Placental pericyte (primary cell): Measurements from ENCODE around the gene ZSWIM3. TPM values are rescaled to one million over a fixed set of nuclear protein-coding genes. Genes with fewer than 3 reads are reported as not detected.

Experiments
- total RNA-seq: library from RNA; depleted of rRNA; stranded (reverse); fragments of >200 nt; gene quantifications from 2 replicates; pipeline ENCODE4 v1.2.3, GENCODE V29; 2012

Gene ZSWIM3
- total RNA-seq, result 3.9 and 5.2 TPM in 2 replicates

DNA sequence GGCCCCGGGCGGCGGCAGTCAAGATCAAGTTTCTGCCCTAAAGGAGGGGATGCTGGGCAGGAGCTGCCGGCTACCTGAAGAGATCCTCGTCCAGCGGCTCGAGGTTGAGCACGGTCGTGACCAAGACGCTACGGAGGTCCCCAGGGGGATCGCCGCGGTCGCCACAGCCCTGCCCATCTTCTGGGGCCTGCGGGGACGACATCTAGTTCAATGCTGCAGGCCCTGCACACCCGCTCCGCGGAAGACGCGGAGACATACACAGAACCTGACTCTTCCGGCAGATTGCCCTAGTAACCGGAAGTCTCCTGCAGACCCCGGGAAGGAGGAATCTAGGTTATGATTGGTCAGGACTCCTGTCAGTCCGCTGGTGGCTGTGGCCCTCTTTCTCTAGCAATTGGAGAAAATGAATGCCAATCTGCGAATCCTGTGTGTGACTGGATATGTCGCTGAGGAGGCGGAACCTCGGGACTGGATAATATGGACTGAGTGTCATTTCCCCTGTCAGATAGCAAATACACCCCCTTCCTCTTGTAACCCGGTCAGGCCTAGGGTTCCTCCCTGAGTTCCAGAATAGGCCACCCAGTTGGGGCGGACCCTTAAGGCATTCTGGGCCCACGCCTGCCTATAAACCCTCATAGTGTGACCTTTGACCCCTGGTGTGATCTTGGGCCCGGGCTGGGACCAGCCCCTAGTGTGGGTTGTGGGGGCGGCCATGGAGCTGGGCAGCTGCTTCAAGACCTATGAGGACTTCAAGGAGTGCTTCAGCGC, at the start of gene ZSWIM3, which contains the start of gene ACOT8:
TSS of gene ZSWIM3 (plus strand) at position 501 of the 768 bp plus-strand sequence. CDS start at position 713, 212 bp downstream.
TSS of gene ACOT8 (minus strand) at position 279 of the 768 bp plus-strand sequence. CDS start at position 202, 77 bp downstream.

DNA sequence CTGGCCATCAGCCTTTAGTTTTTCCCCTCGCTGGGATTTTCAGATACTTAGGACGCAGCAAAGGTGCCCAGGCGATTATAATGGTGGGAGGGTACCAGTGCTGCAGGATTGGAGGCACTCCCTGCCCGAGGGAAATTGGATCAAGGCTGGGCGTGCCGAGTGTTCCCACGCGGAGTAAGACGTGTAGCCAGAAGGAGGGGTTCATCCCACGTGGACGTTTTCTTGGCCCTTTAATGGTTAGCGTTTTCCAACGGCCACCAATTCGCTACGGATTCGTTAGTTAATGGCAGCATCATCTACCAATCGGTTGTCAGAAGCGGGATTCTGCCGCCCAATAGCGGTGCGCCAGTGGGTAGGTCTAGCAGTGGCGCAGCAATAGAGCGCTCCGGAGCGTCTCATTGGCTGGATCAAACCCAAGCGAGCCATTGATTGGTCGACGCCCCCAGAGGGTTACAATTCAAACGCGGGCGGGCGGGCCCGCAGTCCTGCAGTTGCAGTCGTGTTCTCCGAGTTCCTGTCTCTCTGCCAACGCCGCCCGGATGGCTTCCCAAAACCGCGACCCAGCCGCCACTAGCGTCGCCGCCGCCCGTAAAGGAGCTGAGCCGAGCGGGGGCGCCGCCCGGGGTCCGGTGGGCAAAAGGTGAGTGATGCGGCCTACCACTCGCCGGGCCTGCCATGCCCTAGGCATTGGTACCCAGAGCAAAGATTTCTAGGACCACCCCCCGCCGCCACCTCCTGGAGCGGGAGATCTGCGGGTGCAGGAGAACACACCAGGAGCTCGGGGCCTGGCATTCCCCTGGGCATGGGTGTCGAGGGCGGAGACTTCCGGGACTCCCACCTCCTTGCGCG, 45.0 kb upstream of the ZSWIM3 start, which contains the start of gene UBE2C:
TSS of gene UBE2C (plus strand) at position 488 of the 849 bp plus-strand sequence. CDS start at position 540, 52 bp downstream.

DNA sequence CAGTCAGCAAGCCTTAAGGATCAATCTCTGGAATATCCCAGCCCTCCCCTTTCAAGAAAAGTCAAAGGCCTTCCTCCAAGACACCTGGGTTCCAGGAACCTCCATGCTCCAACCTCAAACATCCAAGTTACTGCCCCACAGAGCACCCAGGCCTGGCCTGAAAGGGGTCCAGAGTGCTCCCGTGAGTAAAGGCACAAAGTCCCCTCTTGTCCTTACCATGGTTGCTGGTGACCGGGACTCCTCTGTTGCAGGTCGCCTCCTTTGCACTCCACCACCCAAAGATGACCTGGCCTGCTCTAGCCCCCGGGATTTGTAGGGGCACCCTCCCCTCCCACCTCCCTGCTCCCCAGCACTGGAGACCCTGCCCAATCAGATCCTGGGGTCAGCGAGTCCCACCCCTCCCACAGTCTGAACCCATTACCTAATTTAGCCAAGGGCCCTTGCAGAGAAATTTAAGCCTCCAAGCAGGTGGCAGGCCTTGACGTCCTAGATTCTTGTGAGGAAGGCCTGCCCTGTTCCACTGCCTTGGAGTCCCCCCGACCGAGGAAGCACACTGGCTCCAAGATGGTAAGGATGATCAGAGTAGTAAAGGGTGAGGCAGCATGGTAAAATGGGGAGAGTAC, 30.3 kb upstream of the ZSWIM3 start, which contains the start of gene TNNC2:
TSS of gene TNNC2 (minus strand) at position 283 of the 623 bp plus-strand sequence. CDS start at position 219, 64 bp downstream.

DNA sequence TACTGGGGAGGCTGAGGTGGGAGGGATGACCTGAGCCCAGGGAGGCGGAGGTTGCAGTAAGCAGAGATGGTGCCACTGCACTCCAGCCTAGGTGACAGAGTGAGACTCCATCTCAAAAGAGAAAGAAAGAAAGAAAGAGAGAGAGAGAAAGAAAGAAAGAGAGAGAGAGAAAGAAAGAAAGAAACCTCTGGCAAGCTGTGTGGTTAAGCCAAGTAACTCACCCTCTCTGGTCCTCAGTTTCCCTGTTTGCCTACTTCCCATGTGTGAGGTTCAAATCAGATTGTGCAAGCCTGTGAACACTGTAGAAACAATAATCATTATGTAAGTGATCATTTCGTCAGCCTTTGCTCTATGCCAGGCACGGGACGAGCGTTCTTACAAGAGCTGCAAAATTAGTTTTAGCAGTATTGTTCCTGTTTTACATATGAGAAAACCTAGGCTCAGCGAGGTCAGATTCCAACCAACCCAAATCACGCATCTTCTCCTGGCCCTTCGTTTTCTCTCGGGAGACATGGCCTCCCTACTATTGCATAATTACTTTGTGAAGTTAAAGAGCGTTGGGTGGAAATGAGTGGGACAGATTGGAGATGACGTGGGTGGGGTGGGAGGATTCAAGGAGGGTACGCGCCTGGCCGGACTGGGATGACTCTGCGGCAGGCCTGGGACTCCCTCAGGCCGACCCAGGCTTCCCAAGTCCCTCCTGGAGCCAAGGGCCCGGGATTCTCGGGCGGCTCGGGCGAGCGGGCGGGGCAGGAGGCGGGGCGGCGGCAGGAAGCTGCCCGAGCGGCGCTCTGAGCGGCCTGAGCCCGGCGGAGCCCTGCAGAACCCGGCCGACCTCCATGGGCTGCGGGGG, 24.2 kb upstream of the ZSWIM3 start, which contains the start of gene SNX21:
TSS of gene SNX21 (plus strand) at position 770 of the 853 bp plus-strand sequence. CDS start 121 bp downstream, outside the sequence.

DNA sequence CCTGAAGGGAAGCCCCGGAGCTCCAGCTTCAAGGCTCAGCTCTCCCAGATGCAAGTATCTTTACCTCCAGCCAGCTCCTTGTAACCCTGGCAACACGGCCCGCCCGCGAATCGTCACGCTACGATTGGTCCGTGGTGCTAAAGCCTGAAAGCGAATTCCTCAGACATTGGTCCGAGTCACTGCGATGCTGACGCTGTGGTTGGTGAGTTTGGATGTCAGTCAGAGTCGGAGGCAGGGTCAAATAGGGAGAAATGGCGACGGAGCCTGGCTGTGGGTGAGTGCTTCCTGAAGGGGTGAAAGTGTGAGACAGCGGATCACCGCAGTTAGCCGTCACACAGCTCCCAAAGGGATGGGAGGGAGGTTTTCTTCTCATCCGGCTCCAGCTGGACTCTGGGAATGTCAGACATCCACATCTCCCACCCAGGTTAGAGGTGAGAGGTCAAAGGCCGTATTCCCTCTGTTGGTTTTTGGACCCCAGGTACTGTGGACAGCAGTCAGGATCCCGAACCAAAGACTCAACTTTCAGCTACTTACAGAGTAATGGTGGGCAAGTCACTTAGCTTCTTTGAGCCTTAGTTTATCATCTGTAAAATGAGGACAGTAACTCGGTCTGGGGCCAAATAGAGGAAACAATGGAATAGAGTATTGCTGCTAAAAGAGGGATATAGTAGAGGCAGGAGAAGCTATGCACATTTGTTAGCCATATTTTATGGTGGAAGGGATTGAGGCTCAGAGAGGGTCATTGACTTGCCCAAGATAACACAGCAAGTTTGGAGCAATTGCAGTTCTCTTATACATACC, 23.8 kb downstream of the ZSWIM3 start, which contains the start of gene ZSWIM1:
TSS of gene ZSWIM1 (plus strand) at position 240 of the 801 bp plus-strand sequence. CDS start 1,366 bp downstream, outside the sequence.

DNA sequence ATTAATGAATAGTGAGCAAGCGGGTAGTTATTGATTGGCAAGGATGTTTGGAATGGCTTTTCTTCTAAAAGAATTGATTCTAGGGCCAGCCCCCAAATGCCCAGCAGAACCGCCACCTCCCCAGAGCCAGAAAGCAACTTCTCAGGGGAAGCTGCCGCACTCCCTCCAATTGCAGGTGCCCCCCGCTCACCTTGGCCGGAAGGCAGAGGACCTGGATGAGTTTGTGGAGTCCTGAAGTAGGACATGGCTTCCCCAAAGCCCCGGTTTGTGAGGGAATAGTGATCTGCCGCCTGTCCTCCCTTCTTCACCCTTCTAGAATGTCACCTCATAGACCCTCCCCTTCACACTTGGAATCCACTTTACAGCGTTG, 29.9 kb downstream of the ZSWIM3 start, which contains the start of gene SPATA25:
TSS of gene SPATA25 (minus strand) at position 277 of the 370 bp plus-strand sequence. CDS start at position 245, 32 bp downstream.

DNA sequence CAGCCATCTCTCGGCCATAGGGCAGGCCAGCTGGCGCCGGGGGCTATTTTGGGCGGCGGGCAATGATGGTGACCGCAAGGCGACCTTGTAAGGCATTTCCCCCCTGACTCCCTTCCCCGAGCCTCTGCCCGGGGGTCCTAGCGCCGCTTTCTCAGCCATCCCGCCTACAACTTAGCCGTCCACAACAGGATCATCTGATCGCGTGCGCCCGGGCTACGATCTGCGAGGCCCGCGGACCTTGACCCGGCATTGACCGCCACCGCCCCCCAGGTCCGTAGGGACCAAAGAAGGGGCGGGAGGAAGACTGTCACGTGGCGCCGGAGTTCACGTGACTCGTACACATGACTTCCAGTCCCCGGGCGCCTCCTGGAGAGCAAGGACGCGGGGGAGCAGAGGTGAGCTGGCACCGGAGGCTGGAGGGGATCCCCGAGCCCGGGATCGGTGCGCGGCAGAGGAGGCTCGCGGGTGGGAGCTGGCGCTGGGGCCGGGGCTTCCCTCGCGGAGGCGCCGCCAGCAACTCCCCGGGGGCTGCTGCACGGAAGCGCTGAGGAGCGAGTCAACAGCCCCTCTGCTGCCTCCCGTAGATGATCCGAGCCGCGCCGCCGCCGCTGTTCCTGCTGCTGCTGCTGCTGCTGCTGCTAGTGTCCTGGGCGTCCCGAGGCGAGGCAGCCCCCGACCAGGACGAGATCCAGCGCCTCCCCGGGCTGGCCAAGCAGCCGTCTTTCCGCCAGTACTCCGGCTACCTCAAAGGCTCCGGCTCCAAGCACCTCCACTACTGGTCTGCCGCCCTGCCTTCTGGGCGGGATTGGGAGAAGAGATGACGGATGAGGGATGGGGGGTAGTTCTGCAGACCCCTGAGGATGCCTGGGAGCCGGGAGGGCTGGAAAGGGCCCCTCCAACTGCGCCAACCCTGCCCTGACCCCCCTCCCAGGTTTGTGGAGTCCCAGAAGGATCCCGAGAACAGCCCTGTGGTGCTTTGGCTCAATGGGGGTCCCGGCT, 33.9 kb downstream of the ZSWIM3 start, which contains the start of the genes CTSA and NEURL2:
TSS of gene CTSA (plus strand) at position 351 of the 999 bp plus-strand sequence. CDS start at position 585, 234 bp downstream.
TSS of gene NEURL2 (minus strand) at position 224 of the 999 bp plus-strand sequence. CDS start at position 7, 217 bp downstream.

DNA sequence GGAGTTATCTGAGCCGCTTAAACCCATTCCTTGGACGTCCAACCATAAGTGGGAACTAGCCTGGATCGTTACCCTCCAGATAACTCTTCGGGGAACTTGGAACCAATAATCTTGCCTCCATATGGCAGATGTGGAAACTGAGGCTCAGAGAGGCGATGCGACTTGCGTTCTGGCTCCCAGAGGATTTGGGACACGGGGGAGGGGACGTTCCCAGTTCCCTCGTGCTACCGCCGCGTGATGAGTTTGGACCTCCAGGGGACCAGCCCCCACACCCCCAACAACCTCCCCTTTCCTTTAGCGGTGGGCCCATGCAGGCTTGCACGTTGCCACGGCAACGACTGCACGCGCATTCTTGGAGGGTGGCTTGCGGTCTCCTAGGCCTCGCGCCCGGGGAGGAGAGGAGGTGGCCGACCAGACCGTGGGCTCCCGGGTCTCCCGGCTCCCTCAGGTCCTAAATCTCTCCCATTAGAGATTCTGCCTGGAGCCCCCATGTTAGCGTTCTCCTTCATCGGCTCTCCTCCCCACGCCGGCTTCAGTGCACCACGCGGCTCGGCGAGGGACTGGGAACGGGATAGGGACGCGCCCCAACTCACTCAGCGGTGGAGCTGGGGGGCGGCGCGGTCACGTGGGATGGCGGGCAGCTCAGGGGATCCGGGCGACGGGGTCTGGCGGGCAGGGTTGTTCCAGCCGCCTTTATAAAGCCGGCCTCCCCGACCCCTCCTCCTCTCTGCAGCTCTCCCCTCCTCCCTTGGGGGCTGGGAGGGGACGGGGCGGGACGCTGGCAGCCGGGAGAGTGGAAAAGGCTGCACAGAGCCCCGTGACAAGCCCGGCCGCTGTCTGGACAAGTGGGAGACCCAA, 54.3 kb downstream of the ZSWIM3 start, which contains the start of gene PLTP:
TSS of gene PLTP (minus strand) at position 670 of the 858 bp plus-strand sequence. CDS start 703 bp downstream, outside the sequence.

Other genes with a start within 250 kb of the ZSWIM3 start
- gene WFDC10A, start 227.9 kb upstream of the ZSWIM3 start, total RNA-seq, result not detected in 2 replicates
- gene WFDC9, start 226.3 kb upstream of the ZSWIM3 start, total RNA-seq, result not detected in 2 replicates
- gene WFDC11, start 187.4 kb upstream of the ZSWIM3 start, total RNA-seq, result not detected in 2 replicates
- gene WFDC13, start 155.6 kb upstream of the ZSWIM3 start, total RNA-seq, result not detected in 2 replicates
- gene WFDC10B, start 152.6 kb upstream of the ZSWIM3 start, total RNA-seq, result not detected in 2 replicates
- gene SPINT4, start 135.3 kb upstream of the ZSWIM3 start, total RNA-seq, result not detected in 2 replicates
- gene WFDC3, start 65.7 kb upstream of the ZSWIM3 start, total RNA-seq, result 0.66 TPM in 1 of 2 replicates, not detected in the other
- 14.3 and 18.4 TPM in 2 replicates for gene DNTTIP1, start 65.7 kb upstream of the ZSWIM3 start, total RNA-seq
- 1.8 and 71.3 TPM in 2 replicates for gene UBE2C, start 45.0 kb upstream of the ZSWIM3 start, total RNA-seq
- 0.66 TPM in 1 of 2 replicates, not detected in the other for gene TNNC2, start 30.3 kb upstream of the ZSWIM3 start, total RNA-seq
- 51.2 and 79.3 TPM in 2 replicates for gene SNX21, start 23.8 kb upstream of the ZSWIM3 start, total RNA-seq
- gene ACOT8, start 222 bp upstream of the ZSWIM3 start, total RNA-seq, result 34.9 and 44.6 TPM in 2 replicates
- 8.1 and 14.0 TPM in 2 replicates for gene ZSWIM1, start 23.6 kb downstream of the ZSWIM3 start, total RNA-seq
- 1.6 and 3.3 TPM in 2 replicates for gene SPATA25, start 30.0 kb downstream of the ZSWIM3 start, total RNA-seq
- gene NEURL2, start 33.6 kb downstream of the ZSWIM3 start, total RNA-seq, result 3.6 and 11.8 TPM in 2 replicates
- 53.5 and 151 TPM in 2 replicates for gene CTSA, start 33.7 kb downstream of the ZSWIM3 start, total RNA-seq
- 14.6 and 77.5 TPM in 2 replicates for gene PLTP, start 54.5 kb downstream of the ZSWIM3 start, total RNA-seq
- 14.0 and 15.8 TPM in 2 replicates for gene PCIF1, start 77.1 kb downstream of the ZSWIM3 start, total RNA-seq
- gene ZNF335, start 114.6 kb downstream of the ZSWIM3 start, total RNA-seq, result 16.9 and 32.6 TPM in 2 replicates
- gene MMP9, start 151.3 kb downstream of the ZSWIM3 start, total RNA-seq, result 0.14 TPM in 1 of 2 replicates, not detected in the other
- under 0.01 TPM in 1 of 2 replicates, not detected in the other for gene SLC12A5, start 171.6 kb downstream of the ZSWIM3 start, total RNA-seq
- gene NCOA5, start 232.3 kb downstream of the ZSWIM3 start, total RNA-seq, result 16.0 and 30.4 TPM in 2 replicates